KOPT-K1 (cell line): ENCODE measurements around the gene ARID5B.

Experiments
- H3K27ac ChIP-seq: fragments of 200-600 bp; sonication (generic); 2 replicates; pipeline ENCODE4 v1.5.1; 2016; ENCODE audit warnings: antibody characterized with exemption, mild to moderate bottlenecking, low read depth, low read length; ENCODE audit not compliant: poor library complexity, severe bottlenecking
- H3K36me3 ChIP-seq: fragments of 200-600 bp; sonication (generic); 2 replicates; pipeline ENCODE4 v1.5.1; 2017; ENCODE audit warnings: antibody characterized with exemption, mild to moderate bottlenecking, low read length, moderate library complexity; ENCODE audit not compliant: insufficient read depth
- H3K9me3 ChIP-seq: fragments of 200-600 bp; sonication (generic); 2 replicates; pipeline ENCODE4 v1.5.1; 2017; ENCODE audit warnings: antibody characterized with exemption, low read length, mild to moderate bottlenecking; ENCODE audit not compliant: insufficient read depth, poor library complexity, severe bottlenecking

The ARID5B gene

GRCh38 chr10:62037166-62037831 lies 135.8 kb downstream of the ARID5B start:
- H3K27ac ChIP-seq: peak overlapping the region; percentile 69
- no peaks in the 10 kb centered on the region for H3K9me3 ChIP-seq
- no peaks in the 10 kb centered on the region for H3K36me3 ChIP-seq

- Histone ChIP-seq H3K9me3 (no peaks in the 10 kb centered on the region), H3K27ac (peak overlapping the region; percentile 69), H3K36me3 (no peaks in the 10 kb centered on the region)
Measured at GRCh38 chr10:62037890-62038608, 136.6 kb downstream of the ARID5B start.

GRCh38 chr10:62038609-62039190 lies 137.2 kb downstream of the ARID5B start:
- Histone ChIP-seq H3K36me3 (no peaks in the 10 kb centered on the region), H3K27ac (peak overlapping the region; percentile 69), H3K9me3 (no peaks in the 10 kb centered on the region)

GRCh38 chr10:62039954-62040353 lies 138.5 kb downstream of the ARID5B start:
- Histone ChIP-seq H3K9me3 (no peaks in the 10 kb centered on the region), H3K27ac (peak overlapping the region; percentile 69)

GRCh38 chr10:62040881-62041280 lies 139.4 kb downstream of the ARID5B start:
- no peaks in the 10 kb centered on the region for H3K9me3 ChIP-seq

More at GRCh38 chr10:62039954-62040353, 138.5 kb downstream of the ARID5B start:
- H3K36me3 ChIP-seq: no peaks in the 10 kb centered on the region

GRCh38 chr10:62043421-62044021 lies 142.0 kb downstream of the ARID5B start:
- H3K36me3 ChIP-seq: no peaks in the 10 kb centered on the region
- H3K27ac ChIP-seq: peak overlapping the region; percentile 61
- H3K9me3 ChIP-seq: no peaks in the 10 kb centered on the region

More at GRCh38 chr10:62040881-62041280, 139.4 kb downstream of the ARID5B start:
- Histone ChIP-seq H3K27ac (peak overlapping the region; percentile 46), H3K36me3 (no peaks in the 10 kb centered on the region)

GRCh38 chr10:62044566-62044965 lies 143.1 kb downstream of the ARID5B start:
- no peaks in the 10 kb centered on the region for H3K9me3 ChIP-seq
- H3K36me3 ChIP-seq: no peaks in the 10 kb centered on the region
- peak overlapping the region; percentile 61 for H3K27ac ChIP-seq

GRCh38 chr10:62045765-62046521 lies 144.4 kb downstream of the ARID5B start:
- Histone ChIP-seq H3K27ac (peak overlapping the region; percentile 48), H3K9me3 (no peaks in the 10 kb centered on the region), H3K36me3 (0 out of 2 replicates have a peak, but pooled peaks cover 2% of the 10 kb centered on the region)

GRCh38 chr10:62046522-62047227 lies 145.2 kb downstream of the ARID5B start:
- H3K27ac ChIP-seq: peak overlapping the region; percentile 48
- no peaks in the 10 kb centered on the region for H3K9me3 ChIP-seq
- peaks cover 8% of the 10 kb centered on the region for H3K36me3 ChIP-seq

GRCh38 chr10:62047228-62047892 lies 145.9 kb downstream of the ARID5B start:
- Histone ChIP-seq H3K36me3 (peaks cover 15% of the 10 kb centered on the region), H3K27ac (peak overlapping the region; percentile 48), H3K9me3 (no peaks in the 10 kb centered on the region)

- H3K9me3 ChIP-seq: no peaks in the 10 kb centered on the region
- H3K36me3 ChIP-seq: peaks cover 21% of the 10 kb centered on the region
- peak overlapping the region; percentile 48 for H3K27ac ChIP-seq
Measured at GRCh38 chr10:62047960-62048383, 146.5 kb downstream of the ARID5B start.

GRCh38 chr10:62048470-62048869 lies 147.0 kb downstream of the ARID5B start:
- H3K9me3 ChIP-seq: no peaks in the 10 kb centered on the region
- peak overlapping the region; percentile 48 for H3K27ac ChIP-seq
- peaks cover 26% of the 10 kb centered on the region for H3K36me3 ChIP-seq

- Histone ChIP-seq H3K9me3 (no peaks in the 10 kb centered on the region), H3K27ac (peak overlapping the region; percentile 48), H3K36me3 (peaks cover 32% of the 10 kb centered on the region)
Measured at GRCh38 chr10:62048919-62049623, 147.6 kb downstream of the ARID5B start.
